NCI-H1105 (cell line): Measurements from ENCODE around the gene CST11.

ENCODE experiments used
- DNase-seq: peaks from one replicate; lab custom pipeline; 2025; lab: John Stamatoyannopoulos, UW

Gene CST11

DNA sequence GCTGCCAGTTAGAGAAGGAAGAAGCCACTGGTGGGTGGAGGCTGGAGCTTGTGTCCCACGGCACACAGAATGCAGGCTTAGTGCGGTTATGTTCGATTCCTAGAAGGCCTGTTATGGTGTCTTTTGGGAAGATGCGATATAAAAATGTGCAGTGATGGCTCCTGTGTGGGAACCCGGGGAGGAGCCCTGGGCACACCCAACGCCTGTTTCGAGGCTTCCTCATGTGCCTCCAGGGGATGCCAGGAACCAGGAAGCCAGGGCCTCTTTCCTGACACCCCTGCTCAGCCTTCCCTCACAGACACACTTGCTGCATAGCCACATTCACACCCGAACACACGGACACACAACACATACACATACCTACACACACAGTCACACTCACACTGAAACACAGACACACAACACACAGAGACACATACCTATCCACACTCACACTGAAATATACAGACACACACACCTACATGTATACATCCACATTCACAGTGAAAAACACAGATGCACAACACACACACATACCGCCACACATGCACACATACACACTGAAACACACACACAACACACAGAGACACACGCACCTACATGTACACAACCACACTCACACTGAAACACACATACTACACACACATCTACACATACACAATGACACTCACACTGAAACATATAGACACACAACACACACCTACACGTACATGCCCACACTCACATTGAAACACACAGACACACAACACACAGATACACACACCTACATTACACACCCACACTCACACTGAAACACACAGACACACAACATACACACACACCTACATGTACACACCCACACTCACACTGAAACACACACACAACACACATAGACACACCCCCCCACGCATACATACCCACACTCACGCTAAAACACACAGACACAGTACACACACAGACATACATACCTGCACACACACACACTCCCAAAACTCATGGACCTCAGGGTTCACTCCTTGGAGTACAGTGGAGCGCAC is 1.2 kb upstream of the CST11 start:
- no peak for DNase-seq

DNA sequence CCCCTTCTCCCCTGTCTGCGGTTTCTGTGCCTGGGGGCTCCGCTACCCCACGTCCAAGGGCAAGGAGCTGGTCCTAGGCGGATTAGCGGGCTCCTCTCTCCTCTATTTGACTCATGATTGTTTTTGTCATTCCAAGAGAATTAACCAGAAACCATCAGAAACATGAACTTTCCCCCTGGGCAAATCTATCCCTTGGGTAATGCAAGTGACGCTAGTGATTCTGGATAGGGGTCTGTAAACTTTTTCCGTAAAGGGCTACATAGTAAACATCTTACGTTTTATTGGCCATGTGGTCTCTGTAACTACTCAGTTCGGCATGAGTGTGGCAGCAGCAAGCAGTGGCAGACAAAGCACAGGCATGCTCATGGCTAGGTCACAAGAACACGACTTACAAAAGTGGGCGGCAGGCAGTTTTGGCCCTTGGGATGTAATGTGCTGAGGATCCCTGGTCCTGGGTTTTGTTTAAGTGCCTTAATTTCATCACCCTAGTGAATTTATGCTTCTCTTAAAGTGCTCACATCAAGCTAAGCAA is 654 bp downstream of the CST11 start:
- no peak for DNase-seq

- DNase-seq: no peak
These were observed 1.8 kb downstream of the CST11 start for GRCh38 chr20:23450877-23451276.

DNA sequence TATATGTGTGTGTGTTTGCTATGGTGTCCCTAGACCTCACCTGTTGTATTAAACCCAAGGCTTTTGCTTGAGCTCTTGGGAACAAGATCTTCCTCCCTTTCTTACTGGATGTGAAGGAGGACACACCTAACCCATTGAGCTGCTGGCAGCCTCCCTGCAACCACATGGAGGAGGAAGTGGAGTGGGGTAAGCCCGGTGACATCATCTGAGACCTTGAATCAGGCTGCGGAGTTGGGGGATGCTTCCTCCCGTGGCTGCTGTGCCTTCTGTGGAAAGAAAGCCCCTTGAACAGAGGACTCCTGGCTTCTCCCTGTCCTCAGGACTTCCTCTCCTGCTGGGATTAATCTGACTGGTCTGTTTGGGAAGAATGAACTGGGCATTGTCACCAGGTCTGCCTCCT is 3.3 kb downstream of the CST11 start:
- no peak for DNase-seq

DNA sequence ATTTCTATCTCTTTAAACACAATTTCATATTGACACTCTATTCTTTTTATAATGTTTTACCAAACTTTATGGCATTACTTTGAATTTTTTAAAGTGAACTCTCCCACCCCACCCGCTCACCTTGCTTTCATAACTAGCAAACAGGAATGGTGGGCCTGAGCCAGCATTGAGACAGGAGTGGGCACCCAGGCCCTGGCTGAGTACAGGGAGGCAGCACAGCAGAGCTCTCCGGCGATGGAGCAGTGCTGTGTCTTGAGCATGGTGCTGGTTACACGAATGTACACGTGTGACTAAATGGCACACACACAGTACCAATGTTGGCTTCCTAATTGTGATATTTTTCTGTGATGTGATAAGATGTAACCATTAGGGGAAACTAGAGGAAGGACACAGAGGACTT is 4.5 kb downstream of the CST11 start:
- DNase-seq: no peak

GRCh38 chr20:23446505-23446904 is 6.2 kb downstream of the CST11 start:
- peak; percentile 33 for DNase-seq

- no peak for DNase-seq
These were observed 7.0 kb downstream of the CST11 start for GRCh38 chr20:23445596-23446217.

DNA sequence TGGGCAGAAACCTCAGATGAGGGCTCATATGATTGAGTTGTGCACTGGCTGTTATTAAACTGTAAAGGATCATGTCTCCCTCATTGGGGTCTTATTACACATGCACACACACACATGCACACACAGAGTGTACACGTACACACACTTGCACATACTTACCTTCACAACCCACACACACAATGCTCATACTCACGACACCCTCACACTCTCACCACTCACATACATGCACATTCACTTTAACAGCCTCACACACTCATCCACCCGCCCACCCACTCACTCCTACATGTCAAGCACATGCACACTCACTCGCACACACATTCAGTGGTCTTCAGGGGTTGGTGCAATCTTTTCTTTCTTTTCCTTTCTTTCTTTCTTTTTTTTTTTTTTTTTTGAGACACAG is 7.8 kb downstream of the CST11 start:
- no peak for DNase-seq

DNA sequence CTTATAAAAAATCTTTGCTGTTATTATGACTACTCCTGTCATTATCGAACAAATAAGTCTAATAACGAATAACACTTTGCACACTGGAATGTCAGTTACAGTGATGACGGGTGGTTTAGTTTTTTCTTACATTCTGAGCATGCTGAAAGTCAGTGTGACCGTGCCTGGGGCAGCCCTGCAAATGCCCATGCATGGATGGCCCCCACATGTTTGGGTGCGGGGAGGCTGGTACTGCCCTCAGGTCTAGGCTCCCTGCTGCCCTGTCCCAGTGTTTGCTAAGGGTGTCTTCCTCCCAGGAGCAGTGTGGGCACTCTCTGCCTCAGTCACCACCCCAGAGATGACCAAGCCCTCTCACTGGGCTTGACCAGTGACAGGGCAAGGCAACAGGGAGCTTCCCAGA is 10.2 kb downstream of the CST11 start:
- no peak for DNase-seq

- peak; percentile 65 for DNase-seq
These were observed 10.8 kb downstream of the CST11 start for GRCh38 chr20:23441850-23442313.

GRCh38 chr20:23440004-23440403 is 12.7 kb downstream of the CST11 start:
- DNase-seq: no peak

GRCh38 chr20:23438661-23439060 is 14.0 kb downstream of the CST11 start:
- DNase-seq: no peak

GRCh38 chr20:23437126-23437899 is 15.4 kb downstream of the CST11 start:
- DNase-seq: no peak

- DNase-seq: no peak
These were observed 16.0 kb downstream of the CST11 start for GRCh38 chr20:23436681-23437080.

DNA sequence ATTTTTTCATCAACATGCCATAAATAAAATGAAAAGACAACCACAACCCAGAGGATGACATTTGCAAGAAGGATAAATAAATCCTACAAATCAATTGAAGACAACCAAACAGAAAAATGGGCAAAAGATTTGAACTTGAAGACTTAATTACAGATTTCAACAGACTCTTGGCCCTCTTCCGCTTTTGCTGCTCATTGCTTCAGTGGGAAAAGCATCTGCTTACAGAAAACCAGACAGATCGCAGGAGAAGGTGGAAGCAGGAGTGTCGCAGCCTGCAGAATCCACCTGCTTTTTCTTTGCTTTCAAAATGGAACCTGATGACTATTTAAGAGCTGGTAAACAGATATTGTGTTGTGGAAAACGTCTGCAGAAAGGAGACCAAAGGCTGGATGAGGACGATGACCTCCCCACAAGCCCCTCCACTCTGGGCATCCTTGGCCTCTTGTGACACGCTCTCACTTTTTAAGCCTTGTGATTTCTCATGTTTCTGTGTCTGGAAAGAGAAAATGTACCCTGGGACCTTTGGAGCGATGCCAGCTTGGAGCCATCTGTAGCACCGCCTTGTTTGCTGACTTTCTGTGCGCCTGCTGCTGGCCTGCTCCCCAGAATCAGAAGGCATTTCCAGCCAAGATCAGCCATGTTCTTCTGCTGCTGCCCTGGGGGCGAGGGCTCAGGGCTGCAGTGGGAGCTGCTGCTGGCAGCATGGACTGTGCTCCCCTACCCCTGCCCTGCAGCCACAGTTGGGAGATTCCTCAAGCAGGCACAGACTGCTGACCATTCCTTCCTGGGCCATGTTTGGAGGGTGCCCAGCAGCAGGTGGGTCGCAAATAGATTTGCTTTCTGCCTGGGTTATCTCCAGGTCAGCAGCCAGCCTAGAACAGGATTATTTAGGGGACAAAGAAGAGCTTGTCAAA is 16.8 kb downstream of the CST11 start:
- DNase-seq: peak; percentile 83

DNA sequence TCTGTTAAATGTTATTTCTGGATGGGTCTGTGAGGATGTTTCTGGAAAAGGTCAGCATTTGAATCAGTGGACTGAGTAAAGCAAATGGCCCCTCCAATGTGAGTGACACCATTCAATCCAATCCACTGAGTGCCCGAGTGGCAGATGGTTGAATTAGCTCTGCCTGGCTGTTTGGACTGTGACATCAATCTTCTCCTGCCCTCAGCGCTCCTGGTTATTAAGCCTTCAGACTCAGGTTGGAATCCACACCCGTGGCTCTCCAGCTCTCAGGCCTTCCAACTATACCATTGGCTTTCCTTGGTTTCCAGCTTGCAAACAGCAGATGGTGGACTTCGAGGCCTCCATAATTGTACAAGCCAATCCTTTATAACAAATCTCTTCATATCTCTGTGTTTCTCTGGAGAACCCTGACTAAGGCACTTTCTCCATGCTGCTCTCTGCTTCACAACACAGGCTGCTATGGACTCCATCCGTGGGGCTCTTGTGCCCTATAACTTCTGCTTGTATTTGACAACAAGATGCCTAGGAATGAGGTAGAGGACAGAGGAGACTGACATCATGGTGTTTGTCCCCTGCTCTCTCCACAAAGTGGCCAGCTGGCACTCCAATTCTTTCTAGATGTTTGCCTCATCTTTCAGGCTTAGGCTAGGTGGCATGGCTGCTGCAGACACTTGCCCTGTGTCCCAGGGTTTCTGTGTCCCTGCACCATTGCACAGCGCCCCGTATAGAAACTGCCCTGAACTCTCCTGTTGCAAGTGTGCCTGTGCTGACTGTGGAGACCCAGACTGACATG is 18.0 kb downstream of the CST11 start:
- no peak for DNase-seq

DNA sequence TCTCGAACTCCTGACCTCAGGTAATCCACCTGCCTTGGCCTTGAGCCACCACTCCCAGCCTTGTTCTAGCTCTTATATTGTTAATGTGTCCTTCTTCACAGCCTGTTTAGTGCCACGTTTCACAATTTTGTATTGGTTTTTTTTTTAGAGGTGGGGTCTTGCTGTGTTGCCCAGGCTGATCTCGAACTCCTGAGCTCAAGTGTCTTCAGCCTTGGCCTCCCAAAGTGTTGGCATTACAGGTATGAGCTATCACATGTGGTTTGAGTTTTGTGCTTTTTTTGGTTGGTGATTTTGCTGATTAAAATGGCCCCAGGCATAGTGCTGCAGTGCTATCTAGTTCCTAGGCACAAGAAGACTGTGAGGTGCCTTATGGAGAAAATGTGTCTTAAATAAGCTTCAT is 19.0 kb downstream of the CST11 start:
- no peak for DNase-seq

GRCh38 chr20:23425129-23425528 is 27.5 kb downstream of the CST11 start:
- DNase-seq: no peak

DNA sequence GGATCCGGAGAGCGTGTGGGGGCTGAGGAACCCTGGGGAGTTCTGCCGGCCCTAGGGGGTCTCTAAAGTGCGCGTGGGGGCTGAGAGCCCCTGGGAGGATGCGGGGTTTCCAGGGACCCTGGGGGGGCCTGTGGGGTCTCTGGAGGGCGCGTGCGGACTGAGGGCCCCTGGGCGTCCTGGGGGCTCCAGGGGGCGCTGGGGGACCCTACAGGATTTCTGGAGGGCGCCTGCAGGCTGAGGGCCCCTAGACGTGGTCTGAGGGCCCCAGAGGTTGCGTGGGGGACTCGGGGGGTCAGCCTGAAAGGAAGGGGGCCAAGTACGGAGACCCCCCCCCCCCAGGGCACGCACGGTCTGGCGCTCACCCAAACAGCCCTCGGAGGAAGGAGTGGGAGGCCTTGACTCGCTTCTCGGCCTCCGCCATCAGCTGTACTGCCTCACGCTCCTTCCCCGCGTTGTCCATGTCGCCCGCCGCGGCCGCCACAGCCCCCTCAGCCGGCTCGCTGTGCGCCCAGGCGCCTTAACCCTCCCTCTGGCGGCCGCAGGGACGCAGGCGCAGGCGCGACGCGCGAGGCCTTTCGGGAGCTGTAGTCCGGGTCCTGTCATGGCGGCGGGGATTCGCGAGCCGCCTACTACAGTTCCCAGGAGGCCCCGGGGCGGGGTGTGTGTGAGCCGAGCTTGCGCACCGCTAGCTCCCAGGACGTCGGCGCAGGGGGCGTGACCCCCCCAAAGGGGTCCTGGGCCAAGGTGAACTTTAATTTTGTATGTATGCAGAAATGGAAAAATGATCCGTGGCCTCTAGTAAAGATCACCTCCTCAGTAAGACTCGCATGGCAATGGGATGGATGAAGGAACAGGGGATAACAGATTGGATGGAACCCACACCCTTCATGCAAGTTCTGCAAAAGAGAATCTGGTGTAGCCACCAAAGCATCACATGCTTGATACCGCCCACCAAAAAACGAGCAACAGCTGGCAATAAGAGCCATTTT is 31.4 kb downstream of the CST11 start, which contains the start of gene NAPB:
NAPB (minus strand) TSS at position 546 of the 989 bp plus-strand sequence; CDS start at position 460, 86 bp downstream.
- peak; percentile 92 for DNase-seq
